ENCODE data around the gene BDH1. TPM values are rescaled to one million over a fixed set of nuclear protein-coding genes. Genes with fewer than 3 reads are reported as not detected.

Gene BDH1
- total and polyA plus RNA-seq, 2 of the 13 experiments (the other 11 are each of a cell fraction or from before 2014, with no cell fraction given): 21.2 to 71.9 TPM

DNA sequence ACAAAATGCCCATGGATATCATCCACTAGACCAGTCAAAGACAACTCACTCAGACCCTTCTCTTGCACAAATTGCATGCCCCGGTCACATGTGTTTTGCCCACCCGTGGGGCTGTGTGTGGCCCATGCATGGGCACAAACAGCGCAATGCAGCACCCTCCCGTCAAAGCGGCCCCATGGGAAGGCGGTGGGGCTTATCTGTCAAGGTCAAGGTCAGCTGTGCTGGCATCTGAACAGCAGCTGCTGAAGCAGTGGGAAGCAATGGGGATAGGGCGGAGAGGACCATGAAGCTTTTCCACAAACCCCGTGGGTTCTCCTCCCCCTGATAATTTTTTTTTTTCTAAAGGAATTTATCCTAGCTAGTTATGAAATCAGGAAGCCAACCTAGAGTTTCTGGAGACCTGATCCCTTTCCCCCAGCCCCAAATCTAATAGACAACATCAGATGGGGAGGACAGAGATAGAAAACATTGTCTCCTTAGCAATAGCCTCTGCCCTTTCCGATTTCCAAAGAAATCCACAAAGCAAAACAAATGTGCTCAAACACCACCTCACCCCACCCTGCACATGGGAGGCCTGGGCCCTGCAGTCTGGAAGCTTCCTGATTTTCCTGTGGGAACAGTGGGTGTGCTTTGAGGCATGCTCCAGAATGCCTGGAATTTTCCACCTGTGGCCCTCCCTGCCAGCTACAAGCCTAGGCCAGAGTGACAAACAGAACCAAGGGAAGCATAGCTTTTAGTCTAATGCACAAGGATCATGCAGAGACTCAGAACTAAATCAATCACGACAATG lies 84.4 kb downstream of the BDH1 start (continued):
- TF ChIP-seq, protein P1, sequence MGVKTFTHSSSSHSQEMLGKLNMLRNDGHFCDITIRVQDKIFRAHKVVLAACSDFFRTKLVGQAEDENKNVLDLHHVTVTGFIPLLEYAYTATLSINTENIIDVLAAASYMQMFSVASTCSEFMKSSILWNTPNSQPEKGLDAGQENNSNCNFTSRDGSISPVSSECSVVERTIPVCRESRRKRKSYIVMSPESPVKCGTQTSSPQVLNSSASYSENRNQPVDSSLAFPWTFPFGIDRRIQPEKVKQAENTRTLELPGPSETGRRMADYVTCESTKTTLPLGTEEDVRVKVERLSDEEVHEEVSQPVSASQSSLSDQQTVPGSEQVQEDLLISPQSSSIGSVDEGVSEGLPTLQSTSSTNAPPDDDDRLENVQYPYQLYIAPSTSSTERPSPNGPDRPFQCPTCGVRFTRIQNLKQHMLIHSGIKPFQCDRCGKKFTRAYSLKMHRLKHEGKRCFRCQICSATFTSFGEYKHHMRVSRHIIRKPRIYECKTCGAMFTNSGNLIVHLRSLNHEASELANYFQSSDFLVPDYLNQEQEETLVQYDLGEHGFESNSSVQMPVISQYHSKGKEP (CRISPR knock-in tag; IDR thresholded peaks at IDR 0.05): no peak
- TF ChIP-seq CREB3 (CRISPR knock-in tag; IDR thresholded peaks at IDR 0.05) (no peak), ZNF549 (CRISPR knock-in tag; IDR thresholded peaks at IDR 0.05) (no peak), PAX8 (CRISPR knock-in tag; IDR thresholded peaks at IDR 0.05; ENCODE audit: borderline replicate concordance) (no peak), YEATS4 (CRISPR knock-in tag; IDR thresholded peaks at IDR 0.05; ENCODE audit: borderline replicate concordance) (no peak), ZFY (CRISPR knock-in tag; IDR thresholded peaks at IDR 0.05) (peak; percentile 66; the same call in 1 of the 2 replicates), STAG1 (CRISPR knock-in tag; IDR thresholded peaks at IDR 0.05) (peak; percentile 9; the same call in 1 of the 2 replicates), RORA (CRISPR knock-in tag; IDR thresholded peaks at IDR 0.05) (no peak), ZNF33B (CRISPR knock-in tag; IDR thresholded peaks at IDR 0.05) (no peak), SUZ12 (IDR thresholded peaks at IDR 0.05; ENCODE audit: low read depth, low read length) (no peak), SAFB2 (CRISPR knock-in tag; IDR thresholded peaks at IDR 0.05; ENCODE audit: borderline replicate concordance, low read depth) (no peak), MAZ (IDR thresholded peaks at IDR 0.05; ENCODE audit: borderline replicate concordance, low read depth, low read length) (no peak), MAZ (CRISPR knock-in tag; IDR thresholded peaks at IDR 0.05; ENCODE audit: low read depth) (peak; percentile 44; the same call in 1 of the 2 replicates), ZMYM3 (CRISPR knock-in tag; IDR thresholded peaks at IDR 0.05) (peak; percentile 33; the same call in 1 of the 2 replicates), SNAI1 (CRISPR knock-in tag; IDR thresholded peaks at IDR 0.05; ENCODE audit: borderline replicate concordance) (no peak), RARA (CRISPR knock-in tag; IDR thresholded peaks at IDR 0.05) (peak; percentile 83), FIP1L1 (IDR thresholded peaks at IDR 0.05; ENCODE audit: borderline replicate concordance, insufficient read depth, low read depth, low read length) (no peak), ARNT (IDR thresholded peaks at IDR 0.05) (no peak), BATF2 (CRISPR knock-in tag; IDR thresholded peaks at IDR 0.05) (no peak), DDIT3 (CRISPR knock-in tag; IDR thresholded peaks at IDR 0.05) (no peak)
- TF ChIP-seq, protein P2, sequence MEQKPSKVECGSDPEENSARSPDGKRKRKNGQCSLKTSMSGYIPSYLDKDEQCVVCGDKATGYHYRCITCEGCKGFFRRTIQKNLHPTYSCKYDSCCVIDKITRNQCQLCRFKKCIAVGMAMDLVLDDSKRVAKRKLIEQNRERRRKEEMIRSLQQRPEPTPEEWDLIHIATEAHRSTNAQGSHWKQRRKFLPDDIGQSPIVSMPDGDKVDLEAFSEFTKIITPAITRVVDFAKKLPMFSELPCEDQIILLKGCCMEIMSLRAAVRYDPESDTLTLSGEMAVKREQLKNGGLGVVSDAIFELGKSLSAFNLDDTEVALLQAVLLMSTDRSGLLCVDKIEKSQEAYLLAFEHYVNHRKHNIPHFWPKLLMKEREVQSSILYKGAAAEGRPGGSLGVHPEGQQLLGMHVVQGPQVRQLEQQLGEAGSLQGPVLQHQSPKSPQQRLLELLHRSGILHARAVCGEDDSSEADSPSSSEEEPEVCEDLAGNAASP (CRISPR knock-in tag; IDR thresholded peaks at IDR 0.05; ENCODE audit: borderline replicate concordance): peak; percentile 77; the same call in 1 of the 2 replicates
- TF ChIP-seq, protein P3, sequence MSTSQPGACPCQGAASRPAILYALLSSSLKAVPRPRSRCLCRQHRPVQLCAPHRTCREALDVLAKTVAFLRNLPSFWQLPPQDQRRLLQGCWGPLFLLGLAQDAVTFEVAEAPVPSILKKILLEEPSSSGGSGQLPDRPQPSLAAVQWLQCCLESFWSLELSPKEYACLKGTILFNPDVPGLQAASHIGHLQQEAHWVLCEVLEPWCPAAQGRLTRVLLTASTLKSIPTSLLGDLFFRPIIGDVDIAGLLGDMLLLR (CRISPR knock-in tag; IDR thresholded peaks at IDR 0.05): no peak
- TF ChIP-seq, protein P4, sequence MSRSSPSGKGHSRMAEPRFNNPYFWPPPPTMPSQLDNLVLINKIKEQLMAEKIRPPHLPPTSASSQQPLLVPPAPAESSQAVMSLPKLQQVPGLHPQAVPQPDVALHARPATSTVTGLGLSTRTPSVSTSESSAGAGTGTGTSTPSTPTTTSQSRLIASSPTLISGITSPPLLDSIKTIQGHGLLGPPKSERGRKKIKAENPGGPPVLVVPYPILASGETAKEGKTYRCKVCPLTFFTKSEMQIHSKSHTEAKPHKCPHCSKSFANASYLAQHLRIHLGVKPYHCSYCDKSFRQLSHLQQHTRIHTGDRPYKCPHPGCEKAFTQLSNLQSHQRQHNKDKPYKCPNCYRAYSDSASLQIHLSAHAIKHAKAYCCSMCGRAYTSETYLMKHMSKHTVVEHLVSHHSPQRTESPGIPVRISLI (CRISPR knock-in tag; IDR thresholded peaks at IDR 0.05; ENCODE audit: borderline replicate concordance): peak; percentile 60; the same call in 1 of the 2 replicates
